ENCODE data around the gene TGFBI.

Gene TGFBI

DNA sequence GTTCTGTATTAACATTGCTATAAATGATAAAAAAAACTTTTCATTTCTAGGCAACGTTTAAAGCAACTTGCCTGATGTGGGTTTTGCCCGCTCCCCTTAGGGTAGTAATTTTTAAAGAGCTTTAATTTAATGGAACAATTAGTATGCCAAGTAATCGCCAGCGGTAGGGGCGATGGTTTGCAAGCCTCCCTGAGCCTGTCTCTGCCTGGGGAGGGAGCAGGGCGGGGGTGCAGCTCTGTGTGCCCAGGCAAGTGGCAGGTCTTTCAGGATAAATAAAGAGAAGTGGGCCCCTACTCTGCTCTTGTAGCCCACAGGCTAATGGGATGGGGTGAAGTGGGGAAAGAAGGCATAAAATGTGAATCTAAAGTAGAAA lies 13.8 kb upstream of the TGFBI start:
- peaks cover 12 to 16% of the 10 kb centered on the region in 2 experiments for H3K4me1 ChIP-seq (ENCODE audit: control insufficient read depth in 1 of 2, insufficient read depth in 1 of 2, low read depth in 1 of 2, low read length in 1 of 2)

DNA sequence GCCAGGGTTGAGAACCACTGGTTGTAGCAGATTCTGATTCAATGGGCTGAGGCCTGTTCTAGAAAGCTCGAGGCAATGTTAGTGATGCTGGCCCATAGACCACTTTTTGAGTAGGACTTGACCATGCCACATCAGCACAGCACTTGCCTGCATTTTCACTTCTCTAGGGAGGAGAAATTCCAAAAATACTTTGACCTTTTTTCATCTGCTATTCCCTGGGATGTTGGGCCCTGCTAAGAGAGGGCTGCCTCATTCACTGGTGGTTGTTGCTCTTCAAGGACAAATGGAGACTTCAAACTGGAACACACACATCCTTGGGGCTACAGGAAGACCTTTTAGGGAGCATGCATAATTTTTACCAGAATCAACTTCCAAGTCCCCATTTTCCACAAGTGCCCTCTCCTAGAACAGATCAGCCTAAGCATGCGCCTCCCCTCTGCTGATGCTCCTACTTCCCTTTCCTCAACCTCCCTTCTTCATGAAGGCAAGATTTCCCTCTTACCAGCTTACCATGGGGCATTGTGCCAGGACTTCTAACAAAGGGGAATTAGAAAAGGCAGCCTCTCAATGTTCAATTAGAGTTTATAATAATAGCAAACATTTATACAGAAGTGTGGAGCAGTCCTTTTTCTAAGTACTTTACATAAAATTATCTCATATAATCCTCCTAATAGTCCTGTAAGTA lies 12.7 kb upstream of the TGFBI start:
- TF ChIP-seq, protein P1, sequence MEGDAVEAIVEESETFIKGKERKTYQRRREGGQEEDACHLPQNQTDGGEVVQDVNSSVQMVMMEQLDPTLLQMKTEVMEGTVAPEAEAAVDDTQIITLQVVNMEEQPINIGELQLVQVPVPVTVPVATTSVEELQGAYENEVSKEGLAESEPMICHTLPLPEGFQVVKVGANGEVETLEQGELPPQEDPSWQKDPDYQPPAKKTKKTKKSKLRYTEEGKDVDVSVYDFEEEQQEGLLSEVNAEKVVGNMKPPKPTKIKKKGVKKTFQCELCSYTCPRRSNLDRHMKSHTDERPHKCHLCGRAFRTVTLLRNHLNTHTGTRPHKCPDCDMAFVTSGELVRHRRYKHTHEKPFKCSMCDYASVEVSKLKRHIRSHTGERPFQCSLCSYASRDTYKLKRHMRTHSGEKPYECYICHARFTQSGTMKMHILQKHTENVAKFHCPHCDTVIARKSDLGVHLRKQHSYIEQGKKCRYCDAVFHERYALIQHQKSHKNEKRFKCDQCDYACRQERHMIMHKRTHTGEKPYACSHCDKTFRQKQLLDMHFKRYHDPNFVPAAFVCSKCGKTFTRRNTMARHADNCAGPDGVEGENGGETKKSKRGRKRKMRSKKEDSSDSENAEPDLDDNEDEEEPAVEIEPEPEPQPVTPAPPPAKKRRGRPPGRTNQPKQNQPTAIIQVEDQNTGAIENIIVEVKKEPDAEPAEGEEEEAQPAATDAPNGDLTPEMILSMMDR (IDR thresholded peaks at IDR 0.05), result no peak
- no peak overlapping the region for H3K27ac ChIP-seq
- H3K36me3 ChIP-seq, result no peaks in the 10 kb centered on the region
- peaks cover 11% of the 10 kb centered on the region for H3K27me3 ChIP-seq
- H3K9me3 ChIP-seq, result no peaks in the 10 kb centered on the region
- peaks cover 12 to 16% of the 10 kb centered on the region in 2 experiments for H3K4me1 ChIP-seq (ENCODE audit: control insufficient read depth in 1 of 2, insufficient read depth in 1 of 2, low read depth in 1 of 2, low read length in 1 of 2)
- no peak overlapping the region for H3K4me3 ChIP-seq (ENCODE audit: low read depth in 1 of 2, low read length in 1 of 2)

More for the DNA sequence above, 13.8 kb upstream of the TGFBI start:
- H3K4me3 ChIP-seq (ENCODE audit: low read depth in 1 of 2, low read length in 1 of 2), result no peak overlapping the region
- H3K9me3 ChIP-seq, result no peaks in the 10 kb centered on the region
- peaks cover under 1% of the 10 kb centered on the region for H3K27me3 ChIP-seq
- H3K27ac ChIP-seq, result no peak overlapping the region
- H3K36me3 ChIP-seq, result no peaks in the 10 kb centered on the region
- TF ChIP-seq, protein P1 (IDR thresholded peaks at IDR 0.05), result no peak

DNA sequence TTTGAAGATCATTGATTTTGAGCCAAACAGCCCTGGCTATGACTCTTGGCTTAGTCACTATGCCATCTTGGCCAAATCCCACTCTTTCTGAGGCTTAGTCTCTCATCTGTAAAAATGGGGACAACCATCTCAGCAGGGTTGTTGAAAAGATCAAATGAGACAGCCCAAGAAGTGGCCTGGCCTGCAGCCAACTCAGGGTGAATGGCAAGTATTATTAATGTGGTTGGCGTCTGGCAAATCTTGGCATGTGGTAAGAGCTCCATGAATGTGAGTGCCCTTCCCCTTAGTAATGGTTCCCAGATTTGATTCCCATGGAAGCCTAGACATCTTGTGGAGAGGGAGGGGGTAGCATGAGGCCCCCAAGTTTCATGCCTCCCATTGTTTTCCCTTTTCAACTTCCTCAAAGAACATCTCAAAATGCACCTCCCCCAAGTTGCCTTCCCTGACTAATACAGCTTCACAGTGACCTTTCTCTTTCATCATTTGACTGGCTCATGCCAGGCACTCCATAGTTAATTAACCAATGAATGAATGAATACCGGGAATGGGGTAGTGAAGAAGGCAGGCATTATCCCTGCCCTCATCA lies 11.8 kb upstream of the TGFBI start:
- Histone ChIP-seq H3K27ac (no peak overlapping the region), H3K36me3 (no peaks in the 10 kb centered on the region), H3K4me1 (ENCODE audit: control insufficient read depth in 1 of 2, insufficient read depth in 1 of 2, low read depth in 1 of 2, low read length in 1 of 2) (peaks cover 5 to 8% of the 10 kb centered on the region in 2 experiments), H3K4me3 (ENCODE audit: low read depth in 1 of 2, low read length in 1 of 2) (no peak overlapping the region), H3K27me3 (peaks cover 14% of the 10 kb centered on the region), H3K9me3 (no peaks in the 10 kb centered on the region)
- TF ChIP-seq, protein P1 (IDR thresholded peaks at IDR 0.05), result no peak

DNA sequence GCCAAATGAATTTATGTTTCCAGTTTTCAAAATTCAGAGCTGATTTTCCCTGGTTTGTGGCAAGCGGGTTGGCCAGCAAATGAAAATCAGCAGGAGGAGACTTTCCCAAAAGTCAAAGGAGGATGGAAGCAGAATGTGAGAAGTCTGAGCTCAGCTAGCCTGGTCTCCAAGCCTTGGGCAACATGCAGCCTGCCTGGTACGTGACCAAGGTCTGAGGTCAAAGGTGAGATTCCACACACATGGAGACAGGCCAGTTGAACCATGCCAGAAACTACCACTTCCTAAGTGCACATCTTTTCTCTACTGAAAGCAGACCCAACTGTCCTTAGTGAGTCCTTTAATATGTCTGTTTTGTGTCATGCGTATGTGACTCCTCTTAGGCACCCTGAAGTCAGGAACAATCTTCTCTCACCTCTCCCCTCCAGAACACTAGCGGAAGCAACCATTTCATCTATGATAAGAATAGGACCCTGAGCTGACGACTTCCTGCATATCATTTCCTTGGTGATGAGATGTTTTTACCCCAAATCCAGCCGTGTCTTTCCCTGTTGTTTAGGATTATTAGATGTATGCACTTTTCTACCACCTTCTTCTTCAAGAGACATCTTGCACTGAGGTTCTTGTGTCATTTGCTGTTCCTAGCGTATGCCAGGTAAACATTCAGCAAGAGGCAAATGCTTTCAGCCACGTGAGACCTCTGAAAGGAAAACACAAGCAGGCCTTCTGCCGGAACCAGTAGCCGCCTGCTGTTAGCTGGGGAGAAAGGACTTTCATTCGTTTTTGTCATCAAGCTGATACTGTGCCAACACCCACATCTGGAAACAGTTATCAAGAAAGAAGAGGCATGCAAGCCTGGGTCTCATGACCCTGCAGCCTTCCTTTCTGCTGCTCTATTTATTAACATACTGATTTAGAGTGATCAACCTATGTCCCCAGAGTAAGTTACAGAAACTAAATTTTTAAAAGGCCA lies 9.7 kb upstream of the TGFBI start:
- Histone ChIP-seq H3K36me3 (no peaks in the 10 kb centered on the region), H3K9me3 (no peaks in the 10 kb centered on the region), H3K4me1 (ENCODE audit: control insufficient read depth in 1 of 2, insufficient read depth in 1 of 2, low read depth in 1 of 2, low read length in 1 of 2) (no peaks in the 10 kb centered on the region), H3K4me3 (ENCODE audit: low read depth in 1 of 2, low read length in 1 of 2) (no peak overlapping the region), H3K27ac (no peak overlapping the region), H3K27me3 (peaks cover 14% of the 10 kb centered on the region)
- TF ChIP-seq, protein P1 (IDR thresholded peaks at IDR 0.05), result no peak

DNA sequence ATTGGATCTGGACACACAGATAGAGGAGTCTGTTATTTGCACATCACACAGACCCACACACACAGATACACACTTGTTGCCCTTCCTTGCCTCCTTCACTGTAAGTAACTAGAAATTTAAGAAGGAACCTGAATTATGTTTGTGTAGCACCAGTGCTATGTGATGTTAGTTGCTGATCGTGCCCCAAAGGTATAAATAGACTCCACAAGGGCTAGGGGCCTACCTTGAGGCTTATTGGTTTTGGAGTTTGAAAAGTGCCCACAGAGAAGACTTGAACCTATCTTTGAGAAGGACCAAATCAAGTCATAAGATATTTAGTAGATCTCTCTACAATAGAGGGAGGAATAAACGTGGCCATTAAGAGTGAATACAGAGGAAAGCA lies 8.8 kb upstream of the TGFBI start:
- peaks cover 14% of the 10 kb centered on the region for H3K27me3 ChIP-seq
- no peak overlapping the region for H3K4me3 ChIP-seq (ENCODE audit: low read depth in 1 of 2, low read length in 1 of 2)
- no peaks in the 10 kb centered on the region for H3K9me3 ChIP-seq
- TF ChIP-seq, protein P1 (IDR thresholded peaks at IDR 0.05), result no peak
- H3K4me1 ChIP-seq (ENCODE audit: control insufficient read depth in 1 of 2, insufficient read depth in 1 of 2, low read depth in 1 of 2, low read length in 1 of 2), result no peaks in the 10 kb centered on the region
- H3K36me3 ChIP-seq, result no peaks in the 10 kb centered on the region
- no peak overlapping the region for H3K27ac ChIP-seq
